HepG2 (cell line): ENCODE data around the gene PLA2G4B. TPM values are rescaled to one million over a fixed set of nuclear protein-coding genes. Genes with fewer than 3 reads are reported as not detected.

Experiments
- ATAC-seq: fragments of 200-7000 bp; cut with Tn5 transposase; 3 replicates; pipeline ENCODE4 v1.9.1; 2020; ENCODE audit warnings: mild to moderate bottlenecking, moderate library complexity
- BruUV-seq: library from RNA; stranded (reverse); fragments of 400-500 nt; replicated peaks from 2 replicates; lab custom pipeline; 2021; lab: Mats Ljungman, UMichigan
- CTCF ChIA-PET: fragments of 300-600 bp; formaldehyde crosslinking; extraction: SDS; loops from one replicate; lab custom pipeline; 2021; ENCODE audit warnings: low total read pairs, inconsistent platforms, low intra/inter-chr PET ratio; lab: Yijun Ruan, JAX
- POLR2A ChIA-PET: fragments of 350-600 bp; sonication (Branson Sonifier 250); formaldehyde crosslinking; loops from one replicate; lab custom pipeline; 2020; ENCODE audit warnings: antibody characterized with exemption, inconsistent platforms; lab: Yijun Ruan, JAX
- DNase-seq: peaks from one replicate; pipeline ENCODE4 v3.0.0-alpha.2; 2015; ENCODE audit warnings: low spot score
- FAIRE-seq: peaks from 3 replicates; lab custom pipeline; 2011; peaks lifted over from hg19 to GRCh38; lab: Jason Lieb, UNC
- H2AFZ ChIP-seq: one replicate; pipeline ENCODE4 v1.6.1; 2011; ENCODE audit warnings: low read length, inconsistent platforms
- H3K27ac ChIP-seq: fragments of 300-600 bp; 3 replicates; pipeline ENCODE4 v1.8.0; 2011; ENCODE audit warnings: mixed run types, mild to moderate bottlenecking, mixed read lengths, low read length, inconsistent platforms; ENCODE audit not compliant: insufficient read depth; ENCODE audit errors: extremely low read length
- H3K27me3 ChIP-seq, 2 experiments: fragments of 200-600 bp in 1 of 2; 2 replicates in 1 of 2; 3 replicates in 1 of 2; pipeline versions ENCODE4 v1.6.0 to v1.8.0; 2011; ENCODE audit warnings: low read length in 2 of 2, mild to moderate bottlenecking in 2 of 2, moderate library complexity in 2 of 2, inconsistent platforms in 1 of 2; ENCODE audit not compliant: insufficient read depth in 2 of 2, control insufficient read depth in 1 of 2
- H3K36me3 ChIP-seq, 2 experiments: fragments of 200-600 bp in 1 of 2; replicated peaks in 1 of 2; 2 replicates in 1 of 2; 3 replicates in 1 of 2; pipeline versions ENCODE4 v1.5.1 to v1.8.0; 2011; ENCODE audit warnings: low read length in 2 of 2, inconsistent platforms in 1 of 2; ENCODE audit not compliant: insufficient read depth in 2 of 2, control insufficient read depth in 1 of 2
- H3K4me1 ChIP-seq: 2 replicates; pipeline ENCODE4 v1.5.1; 2012; ENCODE audit warnings: low read length, inconsistent platforms; ENCODE audit not compliant: insufficient read depth
- H3K4me2 ChIP-seq: 2 replicates; pipeline ENCODE4 v1.6.0; 2011; ENCODE audit warnings: low read depth, low read length, inconsistent platforms
- H3K4me3 ChIP-seq, 3 experiments: fragments of 200-600 bp in 1 of 3; sonication (generic), shearing (Covaris generic) in 1 of 3; replicated peaks in 1 of 3; 2 replicates each; pipeline ENCODE4 v1.5.1; 2011 to 2016; ENCODE audit warnings: low read length in 3 of 3, inconsistent platforms in 2 of 3, low read depth in 2 of 3, mild to moderate bottlenecking in 2 of 3, control low read depth in 1 of 3, mixed read lengths in 1 of 3; ENCODE audit not compliant: insufficient read depth in 1 of 3
- H3K79me2 ChIP-seq: one replicate; pipeline ENCODE4 v1.6.1; 2011; ENCODE audit warnings: low read length, inconsistent platforms; ENCODE audit not compliant: insufficient read depth
- H3K9ac ChIP-seq: 2 replicates; pipeline ENCODE4 v1.6.0; 2011; ENCODE audit warnings: mild to moderate bottlenecking, low read depth, low read length, inconsistent platforms; ENCODE audit not compliant: insufficient read depth
- H3K9me3 ChIP-seq: 2 replicates; pipeline ENCODE4 v1.5.1; 2012; ENCODE audit warnings: mild to moderate bottlenecking, low read length
- H4K20me1 ChIP-seq: 2 replicates; pipeline ENCODE4 v1.6.0; 2011; ENCODE audit warnings: inconsistent platforms, mild to moderate bottlenecking, low read length, moderate library complexity; ENCODE audit not compliant: insufficient read depth
- AHDC1 ChIP-seq: sonication (generic); formaldehyde crosslinking; IDR thresholded peaks from 2 replicates; pipeline ENCODE4 v1.5.1; 2020; ENCODE audit warnings: mild to moderate bottlenecking, missing genetic modification reagents, borderline replicate concordance
- CCDC6 ChIP-seq: sonication (generic); formaldehyde crosslinking; IDR thresholded peaks from 2 replicates; pipeline ENCODE4 v1.8.1; 2022; ENCODE audit warnings: mild to moderate bottlenecking, missing genetic modification reagents, moderate library complexity
- GATAD1 ChIP-seq: IDR thresholded peaks from 2 replicates; pipeline ENCODE4 v1.6.1; 2016; ENCODE audit warnings: missing genetic modification reagents, missing compliant biosample characterization
- HCFC1 ChIP-seq: fragments of 150-350 bp; IDR thresholded peaks from 2 replicates; pipeline ENCODE4 v1.6.1; 2014; ENCODE audit warnings: low read depth, low read length
- HHEX ChIP-seq: IDR thresholded peaks from 2 replicates; pipeline ENCODE4 v1.6.1; 2016; ENCODE audit warnings: control low read depth
- HNF4G ChIP-seq, 2 experiments: sonication (generic) in 1 of 2; formaldehyde crosslinking in 1 of 2; IDR thresholded peaks; 2 replicates each; pipeline versions ENCODE4 v1.4.0 to v1.6.1; 2011 to 2020; ENCODE audit warnings: borderline replicate concordance in 2 of 2, low read depth in 2 of 2, mild to moderate bottlenecking in 2 of 2, low read length in 1 of 2, missing genetic modification reagents in 1 of 2, moderate library complexity in 1 of 2
- HNRNPH1 ChIP-seq: fragments of 200-400 bp; formaldehyde crosslinking; optimal IDR thresholded peaks from 2 replicates; pipeline ENCODE3; 2017; ENCODE audit warnings: mild to moderate bottlenecking, low read depth, low read length
- IRF2 ChIP-seq: IDR thresholded peaks from 2 replicates; pipeline ENCODE4 v1.6.1; 2018; ENCODE audit warnings: missing genetic modification reagents, missing compliant biosample characterization
- NFE2L1 ChIP-seq: sonication (generic); formaldehyde crosslinking; IDR thresholded peaks from 2 replicates; pipeline ENCODE4 v1.4.0; 2020; ENCODE audit warnings: missing genetic modification reagents, mild to moderate bottlenecking, borderline replicate concordance
- NFYB ChIP-seq: sonication (generic); formaldehyde crosslinking; IDR thresholded peaks from 2 replicates; pipeline ENCODE4 v1.4.0; 2020; ENCODE audit warnings: missing genetic modification reagents
- NR2F2 ChIP-seq: IDR thresholded peaks from 2 replicates; pipeline ENCODE4 v1.6.1; 2012; ENCODE audit warnings: low read depth, inconsistent platforms, borderline replicate concordance
- PTBP1 ChIP-seq: fragments of 200-400 bp; formaldehyde crosslinking; IDR thresholded peaks from 2 replicates; pipeline ENCODE4 v1.6.1; 2018; ENCODE audit warnings: low read length, low read depth; ENCODE audit not compliant: poor library complexity, severe bottlenecking
- SMAD9 ChIP-seq: sonication (generic); formaldehyde crosslinking; IDR thresholded peaks from 2 replicates; pipeline ENCODE4 v1.5.1; 2020; ENCODE audit warnings: mild to moderate bottlenecking, missing genetic modification reagents
- SUZ12 ChIP-seq: fragments of 150-350 bp; IDR thresholded peaks from 2 replicates; pipeline ENCODE4 v1.6.1; 2014; ENCODE audit warnings: low read depth, low read length
- ZNF446 ChIP-seq: sonication (generic); formaldehyde crosslinking; IDR thresholded peaks from 2 replicates; pipeline ENCODE4 v1.5.0; 2020; ENCODE audit warnings: mild to moderate bottlenecking, missing genetic modification reagents
- ZNF619 ChIP-seq: sonication (generic); formaldehyde crosslinking; IDR thresholded peaks from 2 replicates; pipeline ENCODE4 v1.4.0; 2020; ENCODE audit warnings: mild to moderate bottlenecking, missing genetic modification reagents
- WGBS: methylation state at CpG from one replicate; pipeline ENCODE4 v1.1.6; 2017; ENCODE audit warnings: low lambda C conversion rate; 5-methylcytosine and 5-hydroxymethylcytosine counted together
- in situ Hi-C: cut with HindIII; loops from 2 replicates; pipeline ENCODE4 v1.10.0; 2017; ENCODE audit warnings: low pct_unique_long_range_greater_than_20kb; ENCODE audit not compliant: extremely low pct_ligation_motif_present
- intact Hi-C: fragments of 100-400 bp; cut with micrococcal nuclease; formaldehyde crosslinking; loops from one replicate; pipeline ENCODE4 v1.10.0; 2022; ENCODE audit not compliant: unreplicated experiment
- polyA plus RNA-seq, 8 experiments: library from polyadenylated mRNA; depleted of rRNA in 3 of 8; stranded (reverse) in 7 of 8; unstranded in 1 of 8; fragments of >200 nt; fragmentation: Illumina TruSeq in 4 of 8; extraction: Trizol in 4 of 8; gene quantifications; 2 replicates each; pipeline versions ENCODE4 v1.2.1 to v1.2.3, GENCODE V29; 2011 to 2016; ENCODE audit warnings: low read depth in 4 of 8, missing spikeins in 1 of 8, mixed read lengths in 1 of 8; ENCODE audit not compliant: insufficient read depth in 1 of 8
- total RNA-seq, 5 experiments: library from RNA; depleted of rRNA; stranded (reverse); fragments of >200 nt; fragmentation: Illumina TruSeq; extraction: Trizol; gene quantifications; 2 replicates each; pipeline ENCODE4 v1.2.3, GENCODE V29; 2016; ENCODE audit warnings: low read depth in 1 of 5
- TF ChIP-seq, protein P1 (sequence below): sonication (generic); formaldehyde crosslinking; conservative IDR thresholded peaks from 2 replicates; pipeline ENCODE4 v1.4.0; 2020; ENCODE audit warnings: missing genetic modification reagents

Gene PLA2G4B
- total and polyA plus RNA-seq, 2 of the 13 experiments (the other 11 are each of a cell fraction or from before 2014, with no cell fraction given) = 5.1 to 8.0 TPM

GRCh38 chr15:41886741-41887140 lies 48.1 kb downstream of the PLA2G4B start:
- in situ Hi-C loops = no loop called here

DNA sequence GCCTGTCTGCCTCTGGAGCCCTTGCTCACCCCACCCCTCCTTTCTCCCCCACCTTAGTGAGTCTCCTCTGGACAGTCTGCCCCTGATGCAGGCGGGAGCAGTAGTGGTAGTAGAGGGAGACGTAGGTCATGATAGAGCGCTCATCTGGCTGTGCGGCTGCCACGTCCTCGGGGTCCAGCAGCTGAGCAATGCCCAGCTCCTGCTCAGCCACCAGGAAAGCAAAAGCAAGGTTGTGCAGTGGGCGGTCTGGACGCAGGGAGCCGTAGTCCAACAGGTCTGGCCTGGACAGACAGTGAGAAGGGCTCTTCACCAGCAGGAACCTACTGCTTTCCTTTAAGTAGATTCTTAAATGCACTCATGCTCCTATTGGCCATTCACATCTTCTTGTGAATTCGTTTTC lies 48.5 kb downstream of the PLA2G4B start:
- in situ Hi-C loops (no loop called here), intact Hi-C loops (no loop called here)
- CTCF ChIA-PET = no interaction called here
- Histone ChIP-seq H3K4me1 (no peaks in the 10 kb centered on the region), H3K27me3 (peaks cover 6 to 59% of the 10 kb centered on the region in 2 experiments; a peak in 4 of 5 replicates), H3K36me3 (no peaks in the 10 kb centered on the region), H4K20me1 (0 out of 2 replicates have a peak, but pooled peaks cover 3% of the 10 kb centered on the region), H3K27ac (no peak overlapping the region), H3K9me3 (no peaks in the 10 kb centered on the region), H3K4me2 (no peak overlapping the region), H3K9ac (no peak overlapping the region), H3K79me2 (no peaks in the 10 kb centered on the region), H3K4me3 (no peak overlapping the region), H2AFZ (no peak overlapping the region)
- POLR2A ChIA-PET = no interaction called here
- no peak for DNase-seq
- no peak for FAIRE-seq
- ATAC-seq = no peak
- BruUV-seq = no TSS peak
- 37% methylated on average over 8 of the region's 10 CpGs for WGBS
- TF ChIP-seq, protein P1, sequence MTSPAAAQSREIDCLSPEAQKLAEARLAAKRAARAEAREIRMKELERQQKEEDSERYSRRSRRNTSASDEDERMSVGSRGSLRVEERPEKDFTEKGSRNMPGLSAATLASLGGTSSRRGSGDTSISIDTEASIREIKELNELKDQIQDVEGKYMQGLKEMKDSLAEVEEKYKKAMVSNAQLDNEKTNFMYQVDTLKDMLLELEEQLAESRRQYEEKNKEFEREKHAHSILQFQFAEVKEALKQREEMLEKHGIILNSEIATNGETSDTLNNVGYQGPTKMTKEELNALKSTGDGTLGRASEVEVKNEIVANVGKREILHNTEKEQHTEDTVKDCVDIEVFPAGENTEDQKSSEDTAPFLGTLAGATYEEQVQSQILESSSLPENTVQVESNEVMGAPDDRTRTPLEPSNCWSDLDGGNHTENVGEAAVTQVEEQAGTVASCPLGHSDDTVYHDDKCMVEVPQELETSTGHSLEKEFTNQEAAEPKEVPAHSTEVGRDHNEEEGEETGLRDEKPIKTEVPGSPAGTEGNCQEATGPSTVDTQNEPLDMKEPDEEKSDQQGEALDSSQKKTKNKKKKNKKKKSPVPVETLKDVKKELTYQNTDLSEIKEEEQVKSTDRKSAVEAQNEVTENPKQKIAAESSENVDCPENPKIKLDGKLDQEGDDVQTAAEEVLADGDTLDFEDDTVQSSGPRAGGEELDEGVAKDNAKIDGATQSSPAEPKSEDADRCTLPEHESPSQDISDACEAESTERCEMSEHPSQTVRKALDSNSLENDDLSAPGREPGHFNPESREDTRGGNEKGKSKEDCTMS (CRISPR knock-in tag) = no peak
- TF ChIP-seq IRF2 (CRISPR knock-in tag) (no peak), AHDC1 (CRISPR knock-in tag) (no peak), SMAD9 (no peak), NFYB (CRISPR knock-in tag) (no peak), CCDC6 (no peak), NFE2L1 (CRISPR knock-in tag) (no peak)

More at GRCh38 chr15:41886741-41887140, 48.1 kb downstream of the PLA2G4B start:
- H3K9ac ChIP-seq = no peak overlapping the region
- no peak for TF ChIP-seq NR2F2
- no peak for TF ChIP-seq GATAD1 (CRISPR knock-in tag)
- TF ChIP-seq HNF4G (IDR thresholded peaks at IDR 0.05; ENCODE audit: borderline replicate concordance, low read depth, low read length) = no peak
- TF ChIP-seq HNF4G (CRISPR knock-in tag; IDR thresholded peaks at IDR 0.05; ENCODE audit: borderline replicate concordance, low read depth) = no peak
- TF ChIP-seq HCFC1 = no peak
- no peak for TF ChIP-seq PTBP1
- no peak for TF ChIP-seq SUZ12
- no peak for TF ChIP-seq ZNF619 (CRISPR knock-in tag)
- no peak for TF ChIP-seq HNRNPH1
- TF ChIP-seq ZNF446 (CRISPR knock-in tag) = no peak
- TF ChIP-seq HHEX (CRISPR knock-in tag) = no peak
- ATAC-seq (no peak), DNase-seq (no peak), FAIRE-seq (no peak)
- intact Hi-C loops = no loop called here
- BruUV-seq = no TSS peak
- H3K36me3 ChIP-seq = no peaks in the 10 kb centered on the region
- 25% methylated on average over 5 of the region's 7 CpGs for WGBS
- peaks cover 6 to 57% of the 10 kb centered on the region in 2 experiments; a peak in 4 of 5 replicates for H3K27me3 ChIP-seq
- CTCF ChIA-PET = no interaction called here
- no peak overlapping the region for H3K4me2 ChIP-seq
- H3K4me3 ChIP-seq = no peak overlapping the region
- H3K27ac ChIP-seq = no peak overlapping the region
- H3K9me3 ChIP-seq = no peaks in the 10 kb centered on the region
- H3K4me1 ChIP-seq = no peaks in the 10 kb centered on the region
- no peaks in the 10 kb centered on the region for H3K79me2 ChIP-seq
- H2AFZ ChIP-seq = no peak overlapping the region
- H4K20me1 ChIP-seq = 0 out of 2 replicates have a peak, but pooled peaks cover 3% of the 10 kb centered on the region
- POLR2A ChIA-PET = no interaction called here
